Neuronal stem cell (in vitro differentiated cells): ENCODE measurements around the gene CYP19A1.

Experiments used
- DNase-seq: peaks from one replicate; pipeline ENCODE4 v3.0.0-alpha.2; 2013; ENCODE audit warnings: low spot score
- H2AFZ ChIP-seq: one replicate; pipeline ENCODE4 v1.6.1; 2013; ENCODE audit warnings: mild to moderate bottlenecking, low read length, inconsistent platforms
- H2AK5ac ChIP-seq: 2 replicates; pipeline ENCODE4 v1.6.1; 2013; ENCODE audit warnings: low read depth, mild to moderate bottlenecking, inconsistent platforms, low read length, moderate library complexity, mixed read lengths
- H2BK120ac ChIP-seq: 2 replicates; pipeline ENCODE4 v1.6.1; 2013; ENCODE audit warnings: low read depth, mild to moderate bottlenecking, inconsistent platforms, low read length, moderate library complexity, mixed read lengths
- H2BK12ac ChIP-seq: one replicate; pipeline ENCODE4 v1.6.1; 2013; ENCODE audit warnings: low read length, inconsistent platforms
- H2BK15ac ChIP-seq: 2 replicates; pipeline ENCODE4 v1.6.1; 2013; ENCODE audit warnings: mild to moderate bottlenecking, low read length, inconsistent platforms, mixed read lengths
- H2BK5ac ChIP-seq: one replicate; pipeline ENCODE4 v1.6.1; 2013; ENCODE audit warnings: inconsistent platforms, mild to moderate bottlenecking, low read length, moderate library complexity
- H3K14ac ChIP-seq: one replicate; pipeline ENCODE4 v1.6.1; 2013; ENCODE audit warnings: low read length, inconsistent platforms
- H3K18ac ChIP-seq: 2 replicates; pipeline ENCODE4 v1.6.1; 2013; ENCODE audit warnings: low read length, inconsistent platforms
- H3K23ac ChIP-seq: 2 replicates; pipeline ENCODE4 v1.6.1; 2013; ENCODE audit warnings: low read depth, mild to moderate bottlenecking, mixed read lengths, low read length, inconsistent platforms; ENCODE audit not compliant: poor library complexity
- H3K27ac ChIP-seq: replicated peaks from 3 replicates; pipeline ENCODE4 v1.5.1; 2013; ENCODE audit warnings: low read length, inconsistent platforms
- H3K27me3 ChIP-seq, 3 experiments: 2 replicates each; pipeline ENCODE4 v1.6.1; 2013; ENCODE audit warnings: low read length in 3 of 3, mild to moderate bottlenecking in 2 of 3, inconsistent platforms in 1 of 3, low read depth in 1 of 3, mixed read lengths in 1 of 3, moderate library complexity in 1 of 3; ENCODE audit not compliant: control insufficient read depth in 3 of 3, insufficient read depth in 3 of 3
- H3K36me3 ChIP-seq, 2 donors: replicated peaks in 1 of 2; 2 replicates each; pipeline ENCODE4 v1.6.1; 2013; ENCODE audit warnings: low read length in 2 of 2; ENCODE audit not compliant: control insufficient read depth in 2 of 2, insufficient read depth in 2 of 2
- H3K4ac ChIP-seq: 2 replicates; pipeline ENCODE4 v1.6.1; 2013; ENCODE audit warnings: inconsistent platforms, mild to moderate bottlenecking, low read length, moderate library complexity
- H3K4me1 ChIP-seq, 2 donors: 1 replicate in 1 of 2; 2 replicates in 1 of 2; pipeline ENCODE4 v1.6.1; 2013; ENCODE audit warnings: low read length in 2 of 2, low read depth in 1 of 2; ENCODE audit not compliant: control insufficient read depth in 2 of 2, insufficient read depth in 1 of 2
- H3K4me2 ChIP-seq: one replicate; pipeline ENCODE4 v1.6.1; 2013; ENCODE audit warnings: mild to moderate bottlenecking, low read length, inconsistent platforms; ENCODE audit not compliant: insufficient read depth, poor library complexity, severe bottlenecking
- H3K4me3 ChIP-seq, 2 donors: 2 replicates each; pipeline ENCODE4 v1.5.1; 2013; ENCODE audit warnings: low read length in 2 of 2, mild to moderate bottlenecking in 2 of 2, inconsistent platforms in 1 of 2, moderate library complexity in 1 of 2
- H3K79me1 ChIP-seq: one replicate; pipeline ENCODE4 v1.6.1; 2013; ENCODE audit warnings: low read depth, mild to moderate bottlenecking, inconsistent platforms, low read length, moderate library complexity
- H3K9ac ChIP-seq: one replicate; pipeline ENCODE4 v1.6.1; 2013; ENCODE audit warnings: mild to moderate bottlenecking, low read depth, low read length, inconsistent platforms; ENCODE audit not compliant: poor library complexity
- H3K9me3 ChIP-seq, 2 donors: replicated peaks in 1 of 2; 2 replicates each; pipeline versions ENCODE3 to v1.6.1; 2013; ENCODE audit warnings: low read length in 2 of 2, mild to moderate bottlenecking in 2 of 2, inconsistent platforms in 1 of 2, low read depth in 1 of 2, mixed read lengths in 1 of 2, moderate library complexity in 1 of 2; ENCODE audit not compliant: control insufficient read depth in 2 of 2, insufficient read depth in 1 of 2
- H4K8ac ChIP-seq: one replicate; pipeline ENCODE4 v1.6.1; 2013; ENCODE audit warnings: low read depth, mild to moderate bottlenecking, inconsistent platforms, low read length, moderate library complexity
- H4K91ac ChIP-seq: one replicate; pipeline ENCODE4 v1.6.1; 2013; ENCODE audit warnings: low read length, low read depth, mild to moderate bottlenecking, inconsistent platforms; ENCODE audit not compliant: poor library complexity
- WGBS, 2 donors: extraction: QIAGEN DNeasy Blood & Tissue Kit; methylation state at CpG; one replicate each; pipeline ENCODE4 v1.1.7; 2013; ENCODE audit warnings: missing lambda C conversion rate in 2 of 2, mixed read lengths in 1 of 2; ENCODE audit not compliant: insufficient read length in 2 of 2, insufficient replicate concordance in 1 of 2; ENCODE audit errors: extremely low coverage in 2 of 2; 5-methylcytosine and 5-hydroxymethylcytosine counted together

The CYP19A1 gene

GRCh38 chr15:51237816-51238215 is 100.6 kb downstream of the CYP19A1 start:
- Histone ChIP-seq H4K8ac (no peak overlapping the region), H3K9me3 (no peaks in the 10 kb centered on the region), H2BK5ac (no peak overlapping the region), H3K4me3 (no peak overlapping the region), H3K4ac (no peak overlapping the region), H3K4me1 (peaks cover 0 to 8% of the 10 kb centered on the region in 2 donors), H3K27me3 (no peaks in the 10 kb centered on the region), H4K91ac (no peak overlapping the region), H2BK15ac (no peak overlapping the region), H3K36me3 (no peaks in the 10 kb centered on the region), H3K4me2 (no peak overlapping the region), H2AK5ac (no peak overlapping the region), H2BK12ac (no peak overlapping the region), H3K14ac (no peak overlapping the region), H2AFZ (no peak overlapping the region), H3K27ac (no peak overlapping the region), H2BK120ac (no peak overlapping the region), H3K18ac (no peak overlapping the region), H3K9ac (no peak overlapping the region), H3K79me1 (no peaks in the 10 kb centered on the region), H3K23ac (no peak overlapping the region)
- no peak for DNase-seq
- WGBS, 2 donors, result no CpG with 5 or more reads among the region's 3 CpGs

- peak overlapping the region; percentile 45 for H3K27ac ChIP-seq
- H2BK12ac ChIP-seq, result no peak overlapping the region
- H3K4me1 ChIP-seq, result peaks cover 0 to 8% of the 10 kb centered on the region in 2 donors
- no peak overlapping the region for H2BK5ac ChIP-seq
- no peak overlapping the region for H3K4me3 ChIP-seq
- no CpG with 5 or more reads among the region's 14 CpGs for WGBS, 2 donors
- H2AK5ac ChIP-seq, result peak overlapping the region; percentile 51
- no peak overlapping the region for H3K9ac ChIP-seq
- H2BK120ac ChIP-seq, result no peak overlapping the region
- H3K14ac ChIP-seq, result no peak overlapping the region
- no peak overlapping the region for H2BK15ac ChIP-seq
- no peak overlapping the region for H2AFZ ChIP-seq
- H4K8ac ChIP-seq, result no peak overlapping the region
- no peaks in the 10 kb centered on the region for H3K79me1 ChIP-seq
- no peaks in the 10 kb centered on the region for H3K27me3 ChIP-seq
- H3K4me2 ChIP-seq, result no peak overlapping the region
- H3K4ac ChIP-seq, result no peak overlapping the region
- H3K23ac ChIP-seq, result no peak overlapping the region
- H4K91ac ChIP-seq, result no peak overlapping the region
- no peak for DNase-seq
- H3K9me3 ChIP-seq, result no peaks in the 10 kb centered on the region
- H3K36me3 ChIP-seq, result no peaks in the 10 kb centered on the region
- peak overlapping the region; percentile 13 for H3K18ac ChIP-seq
These were observed 104.0 kb downstream of the CYP19A1 start for GRCh38 chr15:51234176-51234927.

GRCh38 chr15:51232581-51232980 is 105.8 kb downstream of the CYP19A1 start:
- Histone ChIP-seq H3K9me3 (no peaks in the 10 kb centered on the region), H3K18ac (no peak overlapping the region), H3K14ac (no peak overlapping the region), H3K23ac (no peak overlapping the region), H3K27ac (no peak overlapping the region), H2BK15ac (no peak overlapping the region), H3K4ac (no peak overlapping the region), H3K4me1 (peaks cover 0 to 8% of the 10 kb centered on the region in 2 donors), H2AK5ac (no peak overlapping the region), H3K36me3 (no peaks in the 10 kb centered on the region), H4K91ac (no peak overlapping the region), H2BK5ac (no peak overlapping the region), H3K27me3 (no peaks in the 10 kb centered on the region), H4K8ac (no peak overlapping the region), H3K4me3 (no peak overlapping the region), H3K9ac (no peak overlapping the region), H3K79me1 (no peaks in the 10 kb centered on the region), H2AFZ (no peak overlapping the region), H2BK120ac (no peak overlapping the region), H3K4me2 (no peak overlapping the region), H2BK12ac (no peak overlapping the region)
- WGBS, 2 donors, result no CpG with 5 or more reads among the region's 3 CpGs
- DNase-seq, result no peak

- H3K4me2 ChIP-seq, result no peak overlapping the region
- no peak overlapping the region for H2BK5ac ChIP-seq
- H2BK120ac ChIP-seq, result no peak overlapping the region
- H2BK15ac ChIP-seq, result no peak overlapping the region
- no peak overlapping the region for H3K4ac ChIP-seq
- no peak overlapping the region for H3K4me3 ChIP-seq
- no peak overlapping the region for H2AFZ ChIP-seq
- DNase-seq, result peak; percentile 17
- H3K18ac ChIP-seq, result no peak overlapping the region
- no peaks in the 10 kb centered on the region for H3K36me3 ChIP-seq
- no peak overlapping the region for H3K9ac ChIP-seq
- no CpG with 5 or more reads among the region's 2 CpGs for WGBS, 2 donors
- no peaks in the 10 kb centered on the region for H3K27me3 ChIP-seq
- H4K8ac ChIP-seq, result no peak overlapping the region
- H3K14ac ChIP-seq, result no peak overlapping the region
- no peaks in the 10 kb centered on the region for H3K9me3 ChIP-seq
- no peak overlapping the region for H4K91ac ChIP-seq
- no peak overlapping the region for H3K23ac ChIP-seq
- H2AK5ac ChIP-seq, result no peak overlapping the region
- no peaks in the 10 kb centered on the region for H3K79me1 ChIP-seq
- H3K27ac ChIP-seq, result peak overlapping the region; percentile 1
- H2BK12ac ChIP-seq, result no peak overlapping the region
- H3K4me1 ChIP-seq, result peaks cover 0 to 8% of the 10 kb centered on the region in 2 donors
These were observed 108.5 kb downstream of the CYP19A1 start for GRCh38 chr15:51229907-51230330.
